Central memory CD8-positive, alpha-beta T cell (primary cell): ENCODE measurements around the gene SSR1.

Experiments used
- ATAC-seq: fragments of 150-1000 bp; cut with Tn5 transposase; replicated peaks from 2 replicates; pipeline ENCODE4 v1.10.0; 2022; ENCODE audit warnings: mild to moderate bottlenecking, moderate FRiP score, moderate number of reproducible peaks; ENCODE audit not compliant: poor library complexity, severe bottlenecking; ENCODE audit errors: extremely low read depth
- DNase-seq, 2 donors: peaks; one replicate each; pipeline ENCODE4 v3.0.0; 2021; ENCODE audit warnings: low spot score in 2 of 2
- H3K27ac Mint-ChIP-seq: one replicate; pipeline ENCODE4 v1.8.0; 2022; ENCODE audit warnings: low read depth, mild to moderate bottlenecking, moderate library complexity, mixed read lengths
- H3K27me3 Mint-ChIP-seq: one replicate; pipeline ENCODE4 v1.8.0; 2022; ENCODE audit warnings: mixed read lengths
- H3K36me3 Mint-ChIP-seq: one replicate; pipeline ENCODE4 v1.8.0; 2022; ENCODE audit warnings: mild to moderate bottlenecking, moderate library complexity, mixed read lengths; ENCODE audit not compliant: insufficient read depth
- H3K4me1 Mint-ChIP-seq: one replicate; pipeline ENCODE4 v1.8.0; 2022; ENCODE audit warnings: mixed read lengths
- H3K4me3 Mint-ChIP-seq: one replicate; pipeline ENCODE4 v1.8.0; 2022; ENCODE audit warnings: mild to moderate bottlenecking, moderate library complexity, mixed read lengths
- H3K9me3 Mint-ChIP-seq: one replicate; pipeline ENCODE4 v1.8.0; 2022; ENCODE audit warnings: mixed read lengths

The SSR1 gene

DNA sequence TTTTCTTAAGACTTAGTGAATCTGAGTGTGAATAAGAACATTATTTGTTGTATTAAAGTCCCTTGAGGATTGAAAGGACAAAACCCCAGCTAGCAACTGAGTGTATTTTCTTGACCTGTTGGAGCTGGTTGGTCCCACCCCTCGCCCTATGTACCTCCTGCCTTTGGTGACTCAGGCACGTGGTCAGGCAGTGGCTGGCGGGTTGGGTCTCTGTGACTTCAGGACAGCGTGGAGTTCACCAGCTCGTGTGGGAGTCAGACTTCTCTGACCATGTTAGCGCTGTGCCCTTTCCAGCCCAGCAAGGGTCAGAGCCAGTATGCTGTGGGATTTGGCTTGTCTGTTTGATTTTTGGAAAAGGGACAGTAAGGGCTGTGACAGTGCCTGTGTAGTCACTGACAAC, 93.7 kb downstream of the SSR1 start:
- ATAC-seq: no peak
- Mint-ChIP-seq H3K27me3 (no peaks in the 10 kb centered on the region), H3K4me1 (peaks cover 6% of the 10 kb centered on the region), H3K4me3 (no peak overlapping the region), H3K27ac (peak overlapping the region; percentile 13), H3K36me3 (peaks cover 43% of the 10 kb centered on the region), H3K9me3 (no peaks in the 10 kb centered on the region)
- DNase-seq: no peak

DNA sequence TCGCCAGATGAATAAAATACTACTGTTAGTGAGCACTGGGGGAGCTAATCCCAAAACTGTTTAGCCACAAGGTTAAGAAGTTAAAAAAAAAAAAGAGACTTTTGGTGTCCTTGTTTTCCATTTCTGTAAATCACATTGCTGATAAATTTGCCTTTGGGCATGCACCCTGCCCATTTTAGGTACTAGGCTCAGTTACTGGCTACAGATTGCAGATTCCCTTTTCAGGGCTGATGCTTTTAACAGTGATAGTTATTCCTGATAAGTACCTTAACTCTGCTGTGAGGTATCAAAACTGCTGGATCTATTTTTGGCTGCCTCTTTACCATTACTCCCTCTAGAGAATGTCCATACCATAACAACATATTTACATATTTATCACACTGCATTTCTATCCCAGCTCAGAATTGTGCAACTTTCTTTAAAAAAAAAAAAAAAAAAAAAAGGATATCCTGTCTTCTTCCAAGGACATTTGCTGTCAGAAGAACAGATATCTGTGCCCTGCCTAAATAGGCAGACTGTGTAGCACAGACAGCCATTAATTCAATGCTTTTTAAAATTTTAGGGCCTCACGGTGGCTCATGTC, 94.5 kb downstream of the SSR1 start:
- H3K27me3 Mint-ChIP-seq: no peaks in the 10 kb centered on the region
- peaks cover 5% of the 10 kb centered on the region for H3K4me1 Mint-ChIP-seq
- no peak for DNase-seq
- H3K4me3 Mint-ChIP-seq: no peak overlapping the region
- no peaks in the 10 kb centered on the region for H3K9me3 Mint-ChIP-seq
- no peak overlapping the region for H3K27ac Mint-ChIP-seq
- ATAC-seq: no peak
- H3K36me3 Mint-ChIP-seq: peaks cover 42% of the 10 kb centered on the region
